ENCODE measurements around the gene COMMD8.

GRCh38 chr4:47471064-47471463, 7.6 kb upstream of the COMMD8 start:
- TF ChIP-seq CTCF (IDR thresholded peaks at IDR 0.05) (no peak), POLR2AphosphoS5 (IDR thresholded peaks at IDR 0.05) (no peak), POLR2A (IDR thresholded peaks at IDR 0.05) (no peak)
